Caco-2 (cell line): ENCODE measurements around the gene GFOD1. TPM values are rescaled to one million over a fixed set of nuclear protein-coding genes. Genes with fewer than 3 reads are reported as not detected.

Source experiments
- BruUV-seq: library from RNA; stranded (reverse); fragments of 400-500 nt; replicated peaks from 2 replicates; lab custom pipeline; 2021; lab: Mats Ljungman, UMichigan
- CTCF ChIA-PET: fragments of 300-600 bp; sonication (Branson Sonifier 250); formaldehyde crosslinking; loops from one replicate; lab custom pipeline; 2022; ENCODE audit warnings: antibody characterized with exemption; lab: Charles Lee
- POLR2A ChIA-PET: fragments of 300-600 bp; sonication (Branson Sonifier 250); formaldehyde crosslinking; loops from one replicate; lab custom pipeline; 2022; ENCODE audit warnings: antibody characterized with exemption; lab: Charles Lee
- DNase-seq, 2 experiments: peaks; one replicate each; pipeline versions ENCODE4 v3.0.0 to v3.0.0-alpha.2; 2020 to 2022
- H3K27me3 ChIP-seq: replicated peaks from 2 replicates; pipeline ENCODE4 v1.6.0; 2011; ENCODE audit warnings: low read length; ENCODE audit not compliant: control insufficient read depth, insufficient read depth
- H3K36me3 ChIP-seq: 2 replicates; pipeline ENCODE4 v1.5.1; 2011; ENCODE audit warnings: low read length; ENCODE audit not compliant: control insufficient read depth, insufficient read depth
- H3K4me1 ChIP-seq: fragments of 250-450 bp; sonication (Bioruptor Pico); 2 replicates; pipeline ENCODE4 v1.5.1; 2020; ENCODE audit warnings: mild to moderate bottlenecking
- H3K4me3 ChIP-seq: 2 replicates; pipeline ENCODE4 v1.5.1; 2011; ENCODE audit warnings: low read depth, mild to moderate bottlenecking, control low read depth, low read length
- H3K9me3 ChIP-seq: fragments of 250-450 bp; sonication (Bioruptor Pico); 2 replicates; pipeline ENCODE4 v1.5.1; 2020; ENCODE audit warnings: mild to moderate bottlenecking, moderate library complexity
- H3K27ac Mint-ChIP-seq: one replicate; pipeline ENCODE4 v1.8.0; 2022; ENCODE audit warnings: mixed read lengths; ENCODE audit not compliant: unreplicated experiment
- H3K27me3 Mint-ChIP-seq: one replicate; pipeline ENCODE4 v1.8.0; 2022; ENCODE audit warnings: mixed read lengths; ENCODE audit not compliant: insufficient read depth, unreplicated experiment
- H3K36me3 Mint-ChIP-seq: one replicate; pipeline ENCODE4 v1.8.0; 2022; ENCODE audit warnings: mild to moderate bottlenecking, mixed read lengths; ENCODE audit not compliant: insufficient read depth, unreplicated experiment
- H3K4me1 Mint-ChIP-seq: one replicate; pipeline ENCODE4 v1.8.0; 2022; ENCODE audit warnings: low read depth, mixed read lengths; ENCODE audit not compliant: unreplicated experiment
- H3K4me3 Mint-ChIP-seq: one replicate; pipeline ENCODE4 v1.8.0; 2022; ENCODE audit warnings: mild to moderate bottlenecking, moderate library complexity, mixed read lengths; ENCODE audit not compliant: unreplicated experiment
- H3K9me3 Mint-ChIP-seq: one replicate; pipeline ENCODE4 v1.8.0; 2022; ENCODE audit warnings: mixed read lengths; ENCODE audit not compliant: unreplicated experiment
- intact Hi-C: fragments of 100-400 bp; cut with micrococcal nuclease; formaldehyde crosslinking; loops from one replicate; pipeline ENCODE4 v1.10.0; 2022; ENCODE audit not compliant: unreplicated experiment
- total RNA-seq: library from RNA; stranded (reverse); gene quantifications from 2 replicates; pipeline ENCODE4 v1.2.3, GENCODE V29; 2022
- TF ChIP-seq, protein P1 (sequence below), 2 experiments: fragments of 200-600 bp in 1 of 2; IDR thresholded peaks; 1 replicate in 1 of 2; 2 replicates in 1 of 2; pipeline versions ENCODE4 v1.5.1 to v1.8.0; 2011 to 2022; ENCODE audit warnings: antibody characterized with exemption in 1 of 2, control low read depth in 1 of 2, inconsistent platforms in 1 of 2, low read depth in 1 of 2, low read length in 1 of 2, mild to moderate bottlenecking in 1 of 2, moderate library complexity in 1 of 2; ENCODE audit not compliant: insufficient read depth in 1 of 2, severe bottlenecking in 1 of 2, unreplicated experiment in 1 of 2

GFOD1 gene
- total RNA-seq, 1 experiment from 2014 or later, result 0.84 TPM

DNA sequence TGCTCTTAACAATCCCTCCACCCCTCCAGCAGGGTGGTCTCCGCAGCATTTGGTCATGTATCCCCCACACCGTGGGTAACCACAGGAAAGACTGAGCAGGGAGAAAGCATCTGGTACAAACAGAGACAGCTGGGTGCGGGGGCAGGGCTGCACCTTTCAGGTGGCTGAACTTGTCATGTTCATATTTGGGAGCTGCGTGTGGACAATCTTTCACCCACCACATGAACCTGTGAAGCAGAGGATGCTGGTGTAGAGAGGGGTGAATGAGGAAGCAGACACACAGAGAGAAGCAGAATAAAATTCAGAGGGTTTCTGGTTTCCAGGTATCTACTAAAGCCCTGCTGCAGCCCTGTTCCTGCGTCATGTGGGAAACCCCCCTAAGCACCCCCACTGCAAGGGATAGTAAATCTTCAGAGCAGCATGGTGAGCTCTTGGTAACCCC lies 8.9 kb downstream of the GFOD1 start:
- no peak overlapping the region for H3K27ac Mint-ChIP-seq
- intact Hi-C loops, result no loop called here
- H3K27me3 Mint-ChIP-seq, result peaks cover 6% of the 10 kb centered on the region
- H3K4me3 Mint-ChIP-seq, result no peak overlapping the region
- no peak overlapping the region for H3K4me3 ChIP-seq
- TF ChIP-seq, protein P1, sequence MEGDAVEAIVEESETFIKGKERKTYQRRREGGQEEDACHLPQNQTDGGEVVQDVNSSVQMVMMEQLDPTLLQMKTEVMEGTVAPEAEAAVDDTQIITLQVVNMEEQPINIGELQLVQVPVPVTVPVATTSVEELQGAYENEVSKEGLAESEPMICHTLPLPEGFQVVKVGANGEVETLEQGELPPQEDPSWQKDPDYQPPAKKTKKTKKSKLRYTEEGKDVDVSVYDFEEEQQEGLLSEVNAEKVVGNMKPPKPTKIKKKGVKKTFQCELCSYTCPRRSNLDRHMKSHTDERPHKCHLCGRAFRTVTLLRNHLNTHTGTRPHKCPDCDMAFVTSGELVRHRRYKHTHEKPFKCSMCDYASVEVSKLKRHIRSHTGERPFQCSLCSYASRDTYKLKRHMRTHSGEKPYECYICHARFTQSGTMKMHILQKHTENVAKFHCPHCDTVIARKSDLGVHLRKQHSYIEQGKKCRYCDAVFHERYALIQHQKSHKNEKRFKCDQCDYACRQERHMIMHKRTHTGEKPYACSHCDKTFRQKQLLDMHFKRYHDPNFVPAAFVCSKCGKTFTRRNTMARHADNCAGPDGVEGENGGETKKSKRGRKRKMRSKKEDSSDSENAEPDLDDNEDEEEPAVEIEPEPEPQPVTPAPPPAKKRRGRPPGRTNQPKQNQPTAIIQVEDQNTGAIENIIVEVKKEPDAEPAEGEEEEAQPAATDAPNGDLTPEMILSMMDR (IDR thresholded peaks at IDR 0.05; ENCODE audit: insufficient read depth in 1 of 2, low read depth in 1 of 2, low read length in 1 of 2, severe bottlenecking in 1 of 2, unreplicated experiment in 1 of 2), result no peak
- H3K9me3 Mint-ChIP-seq, result no peaks in the 10 kb centered on the region
- H3K4me1 ChIP-seq, result no peaks in the 10 kb centered on the region
- H3K4me1 Mint-ChIP-seq, result no peaks in the 10 kb centered on the region
- BruUV-seq, result no TSS peak
- CTCF ChIA-PET, result no interaction called here
- no peaks in the 10 kb centered on the region for H3K36me3 ChIP-seq
- H3K27me3 ChIP-seq, result no peaks in the 10 kb centered on the region
- H3K36me3 Mint-ChIP-seq, result no peaks in the 10 kb centered on the region
- POLR2A ChIA-PET, result no interaction called here
- no peaks in the 10 kb centered on the region for H3K9me3 ChIP-seq
- no peak for DNase-seq

GRCh38 chr6:13474787-13475186 lies 12.6 kb downstream of the GFOD1 start:
- H3K9me3 ChIP-seq, result no peaks in the 10 kb centered on the region
- no TSS peak for BruUV-seq
- intact Hi-C loops, result no loop called here
- H3K27me3 ChIP-seq, result no peaks in the 10 kb centered on the region
- H3K36me3 ChIP-seq, result no peaks in the 10 kb centered on the region
- CTCF ChIA-PET, result no interaction called here
- no peaks in the 10 kb centered on the region for H3K4me1 Mint-ChIP-seq
- H3K27me3 Mint-ChIP-seq, result no peaks in the 10 kb centered on the region
- POLR2A ChIA-PET, result no interaction called here
- H3K36me3 Mint-ChIP-seq, result no peaks in the 10 kb centered on the region
- no peaks in the 10 kb centered on the region for H3K4me1 ChIP-seq
- H3K9me3 Mint-ChIP-seq, result no peaks in the 10 kb centered on the region
- H3K4me3 ChIP-seq, result no peak overlapping the region
- DNase-seq, result no peak
- H3K4me3 Mint-ChIP-seq, result no peak overlapping the region
- TF ChIP-seq, protein P1 (IDR thresholded peaks at IDR 0.05; ENCODE audit: insufficient read depth in 1 of 2, low read depth in 1 of 2, low read length in 1 of 2, severe bottlenecking in 1 of 2, unreplicated experiment in 1 of 2), result no peak
- no peak overlapping the region for H3K27ac Mint-ChIP-seq

DNA sequence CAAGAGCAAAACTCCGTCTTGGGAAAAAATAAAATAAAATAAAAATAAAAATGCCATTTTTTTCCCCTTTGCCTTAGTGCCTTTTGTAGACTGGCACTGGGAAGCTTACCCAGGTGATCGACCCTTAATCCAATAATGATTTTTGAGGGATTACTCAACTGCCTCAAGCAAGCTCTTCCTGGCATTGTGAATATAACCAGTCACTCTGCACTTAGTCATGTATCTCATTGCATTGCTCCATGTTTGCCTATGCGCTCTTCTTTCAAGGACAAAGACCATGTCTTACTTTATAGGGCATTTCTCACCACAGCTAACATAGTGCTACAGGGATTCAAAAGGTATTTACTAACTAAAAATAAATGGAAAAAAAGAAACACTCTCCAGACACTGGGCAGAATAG lies 13.0 kb downstream of the GFOD1 start:
- Mint-ChIP-seq H3K4me1 (no peaks in the 10 kb centered on the region), H3K27me3 (no peaks in the 10 kb centered on the region), H3K27ac (no peak overlapping the region), H3K9me3 (no peaks in the 10 kb centered on the region), H3K36me3 (no peaks in the 10 kb centered on the region), H3K4me3 (no peak overlapping the region)
- no TSS peak for BruUV-seq
- no peaks in the 10 kb centered on the region for H3K9me3 ChIP-seq
- POLR2A ChIA-PET, result no interaction called here
- no peaks in the 10 kb centered on the region for H3K36me3 ChIP-seq
- CTCF ChIA-PET, result interaction anchor here (0.7 kb wide), 1 partner anchor 154 kb away, joined by 4 read pairs; no protein-coding TSS in a partner anchor
- no peaks in the 10 kb centered on the region for H3K4me1 ChIP-seq
- DNase-seq, result no peak
- TF ChIP-seq, protein P1 (IDR thresholded peaks at IDR 0.05; ENCODE audit: insufficient read depth in 1 of 2, low read depth in 1 of 2, low read length in 1 of 2, severe bottlenecking in 1 of 2, unreplicated experiment in 1 of 2), result no peak
- no peaks in the 10 kb centered on the region for H3K27me3 ChIP-seq
- intact Hi-C loops, result no loop called here
- no peak overlapping the region for H3K4me3 ChIP-seq
